SW480 (cell line): ENCODE data around the gene ZNF462.
A peak's percentile ranks its signal among the peaks of the same experiment; 100 is the strongest.
"Not testable (repeated sequence)": the region's sequence is repeated elsewhere in the genome, so short reads cannot be mapped to it uniquely, and the experiment has no call there.

ENCODE experiments used
- DNase-seq: peaks from one replicate; pipeline ENCODE4 v3.0.0-alpha.2; 2016; ENCODE audit warnings: low spot score

ZNF462 gene

GRCh38 chr9:106962122-106962521 lies 99.2 kb downstream of the ZNF462 start:
- DNase-seq: no peak

- DNase-seq: no peak
Observed at GRCh38 chr9:106962615-106963363, 99.8 kb downstream of the ZNF462 start.

GRCh38 chr9:106963684-106964083 lies 100.7 kb downstream of the ZNF462 start:
- DNase-seq: no peak

GRCh38 chr9:106964329-106964728 lies 101.4 kb downstream of the ZNF462 start:
- no peak for DNase-seq

- no peak for DNase-seq
Observed at GRCh38 chr9:106964822-106965525, 102.0 kb downstream of the ZNF462 start.

GRCh38 chr9:106966481-106966880 lies 103.5 kb downstream of the ZNF462 start:
- DNase-seq: no peak

- no peak for DNase-seq
Observed at GRCh38 chr9:106969696-106970095, 106.7 kb downstream of the ZNF462 start.

GRCh38 chr9:106970219-106970975 lies 107.4 kb downstream of the ZNF462 start:
- no peak for DNase-seq

GRCh38 chr9:106970976-106971457 lies 108.1 kb downstream of the ZNF462 start:
- DNase-seq: no peak

- DNase-seq: no peak
Observed at GRCh38 chr9:106972082-106972481, 109.1 kb downstream of the ZNF462 start.

GRCh38 chr9:106974341-106974740 lies 111.4 kb downstream of the ZNF462 start:
- DNase-seq: no peak

GRCh38 chr9:106976772-106977171 lies 113.8 kb downstream of the ZNF462 start:
- DNase-seq: peak; percentile 3

GRCh38 chr9:106980551-106981101 lies 117.7 kb downstream of the ZNF462 start:
- DNase-seq: no peak

GRCh38 chr9:106981396-106982287 lies 118.7 kb downstream of the ZNF462 start:
- DNase-seq: no peak

- DNase-seq: no peak
Observed at GRCh38 chr9:106982636-106983035, 119.7 kb downstream of the ZNF462 start.

- no peak for DNase-seq
Observed at GRCh38 chr9:106983346-106983745, 120.4 kb downstream of the ZNF462 start.

- DNase-seq: not testable (repeated sequence)
Observed at GRCh38 chr9:106989904-106990303, 126.9 kb downstream of the ZNF462 start.

- DNase-seq: no peak
Observed at GRCh38 chr9:106992186-106992585, 129.2 kb downstream of the ZNF462 start.

- DNase-seq: no peak
Observed at GRCh38 chr9:106993603-106994002, 130.6 kb downstream of the ZNF462 start.

- DNase-seq: no peak
Observed at GRCh38 chr9:106994463-106994862, 131.5 kb downstream of the ZNF462 start.

GRCh38 chr9:107000218-107000617 lies 137.3 kb downstream of the ZNF462 start:
- no peak for DNase-seq
